Activated B cell treated with CpG ODN at 0.5 μM for 24 hours (primary cell): Measurements from ENCODE around the gene LY6G6F. TPM values are rescaled to one million over a fixed set of nuclear protein-coding genes. Genes with fewer than 3 reads are reported as not detected.

Experiments
- ATAC-seq: fragments of 200-7000 bp; cut with Tn5 transposase; one replicate; pipeline ENCODE4 v1.10.0; 2021; ENCODE audit warnings: low read depth, mild to moderate bottlenecking, moderate library complexity
- CTCF ChIA-PET: fragments of 350-600 bp; sonication (Branson Sonifier 250); formaldehyde crosslinking; loops from one replicate; lab custom pipeline; 2021; ENCODE audit warnings: antibody characterized with exemption; lab: Charles Lee
- POLR2A ChIA-PET: fragments of 350-600 bp; sonication (Branson Sonifier 250); formaldehyde crosslinking; loops from one replicate; lab custom pipeline; 2021; ENCODE audit warnings: antibody characterized with exemption; lab: Charles Lee
- DNase-seq: peaks from one replicate; pipeline ENCODE4 v3.0.0; 2022
- H3K27ac Mint-ChIP-seq: one replicate; pipeline ENCODE4 v1.8.0; 2020; ENCODE audit warnings: mixed read lengths
- H3K27me3 Mint-ChIP-seq: one replicate; pipeline ENCODE4 v1.8.0; 2021; ENCODE audit warnings: mixed read lengths
- H3K36me3 Mint-ChIP-seq: one replicate; pipeline ENCODE4 v1.8.0; 2021; ENCODE audit warnings: low read depth, mixed read lengths
- H3K4me1 Mint-ChIP-seq: one replicate; pipeline ENCODE4 v1.8.0; 2021; ENCODE audit warnings: mixed read lengths
- H3K4me3 Mint-ChIP-seq: one replicate; pipeline ENCODE4 v1.8.0; 2020; ENCODE audit warnings: mild to moderate bottlenecking, mixed read lengths
- H3K9me3 Mint-ChIP-seq: one replicate; pipeline ENCODE4 v1.8.0; 2020; ENCODE audit warnings: mixed read lengths
- intact Hi-C: fragments of 100-400 bp; cut with micrococcal nuclease; formaldehyde crosslinking; loops from one replicate; pipeline ENCODE4 v1.15.1; 2024
- total RNA-seq: library from RNA; stranded (reverse); gene quantifications from 2 replicates; pipeline ENCODE4 v1.2.3, GENCODE V29; 2022
- TF ChIP-seq, protein P1 (sequence below): fragments of 200-600 bp; IDR thresholded peaks from one replicate; pipeline ENCODE4 v1.8.0; 2022; ENCODE audit warnings: antibody characterized with exemption, mild to moderate bottlenecking

LY6G6F gene
- total RNA-seq, 1 donor from 2014 or later: not detected

GRCh38 chr6:31663126-31663960, 43.3 kb upstream of the LY6G6F start:
- CTCF ChIA-PET: interaction anchor here (0.9 to 2.2 kb wide), 3 partner anchors 11 to 169 kb away, joined by 3 to 7 read pairs (median 5); partner anchors contain the start of gene BAG6
- Mint-ChIP-seq H3K9me3 (no peaks in the 10 kb centered on the region), H3K27me3 (no peaks in the 10 kb centered on the region), H3K4me3 (peak overlapping the region; percentile 96), H3K27ac (peak overlapping the region; percentile 95), H3K4me1 (peaks cover 80% of the 10 kb centered on the region), H3K36me3 (peaks cover 64% of the 10 kb centered on the region)
- ATAC-seq (no peak), DNase-seq (no peak)
- POLR2A ChIA-PET: interaction anchor here (0.6 to 6.2 kb wide), 16 partner anchors 10 to 1655 kb away, joined by 3 to 188 read pairs (median 5); partner anchors contain the start of genes ABHD16A, APOM, BAG6 and DDX39B
- TF ChIP-seq, protein P1, sequence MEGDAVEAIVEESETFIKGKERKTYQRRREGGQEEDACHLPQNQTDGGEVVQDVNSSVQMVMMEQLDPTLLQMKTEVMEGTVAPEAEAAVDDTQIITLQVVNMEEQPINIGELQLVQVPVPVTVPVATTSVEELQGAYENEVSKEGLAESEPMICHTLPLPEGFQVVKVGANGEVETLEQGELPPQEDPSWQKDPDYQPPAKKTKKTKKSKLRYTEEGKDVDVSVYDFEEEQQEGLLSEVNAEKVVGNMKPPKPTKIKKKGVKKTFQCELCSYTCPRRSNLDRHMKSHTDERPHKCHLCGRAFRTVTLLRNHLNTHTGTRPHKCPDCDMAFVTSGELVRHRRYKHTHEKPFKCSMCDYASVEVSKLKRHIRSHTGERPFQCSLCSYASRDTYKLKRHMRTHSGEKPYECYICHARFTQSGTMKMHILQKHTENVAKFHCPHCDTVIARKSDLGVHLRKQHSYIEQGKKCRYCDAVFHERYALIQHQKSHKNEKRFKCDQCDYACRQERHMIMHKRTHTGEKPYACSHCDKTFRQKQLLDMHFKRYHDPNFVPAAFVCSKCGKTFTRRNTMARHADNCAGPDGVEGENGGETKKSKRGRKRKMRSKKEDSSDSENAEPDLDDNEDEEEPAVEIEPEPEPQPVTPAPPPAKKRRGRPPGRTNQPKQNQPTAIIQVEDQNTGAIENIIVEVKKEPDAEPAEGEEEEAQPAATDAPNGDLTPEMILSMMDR: no peak
- intact Hi-C loops: loop anchor here (10.0 kb wide), 1 partner anchor 511 kb away; the partner anchor contains the start of genes AGPAT1 and RNF5

DNA sequence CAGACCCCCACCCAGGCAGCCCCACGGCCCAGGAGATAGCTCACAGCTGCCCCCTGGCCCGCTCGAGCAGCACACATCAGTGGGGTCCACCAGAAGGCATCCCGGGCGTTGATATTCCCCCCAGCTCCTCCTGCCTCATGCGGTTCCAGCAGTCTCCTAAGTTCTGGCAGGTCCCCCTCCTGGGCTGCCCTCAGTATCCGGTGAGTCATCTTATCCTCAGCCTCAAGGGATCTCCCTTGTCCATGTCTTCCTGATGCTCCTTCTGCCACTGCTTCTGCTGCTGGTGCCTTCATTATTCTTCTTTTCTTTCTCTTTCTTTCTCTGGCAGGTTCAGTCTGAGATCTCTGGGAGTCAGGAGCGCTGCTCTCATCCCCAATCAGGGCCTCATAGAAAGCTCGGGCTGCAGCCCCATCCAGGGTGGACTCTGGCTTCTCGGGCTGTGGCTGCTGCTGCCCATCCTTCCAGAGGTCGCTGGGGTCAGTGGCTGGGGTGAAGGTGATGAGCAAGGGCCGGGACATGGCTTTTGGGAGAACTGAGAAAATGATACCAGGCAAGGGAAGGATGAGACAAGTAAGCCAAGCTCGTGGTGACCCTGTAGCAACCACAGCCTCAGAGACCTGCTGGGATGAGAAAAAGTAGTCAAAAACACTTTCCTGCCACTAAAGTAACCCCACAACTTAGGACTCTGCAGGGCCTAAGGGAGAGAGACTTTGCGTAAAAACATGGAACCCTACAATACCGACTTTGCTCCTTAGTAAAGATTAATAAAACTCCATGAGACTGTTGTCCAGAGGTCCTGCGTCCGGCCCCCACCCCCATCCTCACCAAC, 42.5 kb upstream of the LY6G6F start:
- peak overlapping the region; percentile 96 for H3K4me3 Mint-ChIP-seq
- peaks cover 70% of the 10 kb centered on the region for H3K36me3 Mint-ChIP-seq
- no peak for DNase-seq
- H3K27me3 Mint-ChIP-seq: no peaks in the 10 kb centered on the region
- ATAC-seq: no peak
- ChIA-PET POLR2A (interaction anchor here (0.6 to 6.2 kb wide), 31 partner anchors 11 to 528 kb away, joined by 3 to 188 read pairs (median 4); partner anchors contain the start of genes ABHD16A, APOM, BAG6 and DDX39B), CTCF (interaction anchor here (0.9 to 1.4 kb wide), 4 partner anchors 12 to 170 kb away, joined by 3 to 5 read pairs (median 4); partner anchors contain the start of gene BAG6)
- intact Hi-C loops: loop anchor here (10.0 kb wide), 1 partner anchor 511 kb away; the partner anchor contains the start of genes AGPAT1 and RNF5
- H3K4me1 Mint-ChIP-seq: peaks cover 75% of the 10 kb centered on the region
- H3K27ac Mint-ChIP-seq: peak overlapping the region; percentile 95
- TF ChIP-seq, protein P1: no peak
- H3K9me3 Mint-ChIP-seq: no peaks in the 10 kb centered on the region

GRCh38 chr6:31664790-31665500, 41.7 kb upstream of the LY6G6F start, which contains the start of gene GPANK1:
TSS of gene GPANK1 (minus strand) at chr6:31664997. CDS start at chr6:31664478, 519 bp downstream.
- H3K27me3 Mint-ChIP-seq: no peaks in the 10 kb centered on the region
- ATAC-seq: peak; percentile 21
- H3K27ac Mint-ChIP-seq: peak within 1 kb of the TSS; percentile 95
- DNase-seq: peak; percentile 66
- peaks cover 67% of the 10 kb centered on the region for H3K4me1 Mint-ChIP-seq
- intact Hi-C loops: loop anchor here (1.0 to 10.0 kb wide), 12 partner anchors 13 to 510 kb away; partner anchors contain the start of genes ABHD16A, AGPAT1, ATF6B and BAG6
- H3K36me3 Mint-ChIP-seq: peaks cover 76% of the 10 kb centered on the region
- H3K9me3 Mint-ChIP-seq: no peaks in the 10 kb centered on the region
- ChIA-PET POLR2A (interaction anchor here (0.6 to 6.2 kb wide), 35 partner anchors 12 to 1643 kb away, joined by 3 to 188 read pairs (median 5); partner anchors contain the start of genes ABHD16A, APOM, BAG6 and DDX39B), CTCF (interaction anchor here (1.0 to 1.4 kb wide), 3 partner anchors 12 to 114 kb away, joined by 3 to 5 read pairs (median 4); partner anchors contain the start of gene BAG6)
- TF ChIP-seq, protein P1: no peak
- H3K4me3 Mint-ChIP-seq: peak within 1 kb of the TSS; percentile 96

GRCh38 chr6:31665501-31666336, 40.9 kb upstream of the LY6G6F start, which contains the start of gene CSNK2B:
TSS of gene CSNK2B (plus strand) at chr6:31666080. CDS start at chr6:31666832, 752 bp downstream.
- Mint-ChIP-seq H3K36me3 (peaks cover 82% of the 10 kb centered on the region), H3K27me3 (no peaks in the 10 kb centered on the region), H3K4me3 (peak within 1 kb of the TSS; percentile 96), H3K27ac (peak within 1 kb of the TSS; percentile 95), H3K4me1 (peaks cover 61% of the 10 kb centered on the region), H3K9me3 (no peaks in the 10 kb centered on the region)
- POLR2A ChIA-PET: interaction anchor here (0.6 to 6.2 kb wide), 26 partner anchors 12 to 1644 kb away, joined by 3 to 188 read pairs (median 5); partner anchors contain the start of genes ABHD16A, APOM, BAG6 and DDX39B
- intact Hi-C loops: loop anchor here (1.0 to 10.0 kb wide), 13 partner anchors 13 to 509 kb away; partner anchors contain the start of genes ABHD16A, AGPAT1, ATF6B and BAG6
- ATAC-seq (peak; percentile 86), DNase-seq (peak; percentile 91)
- TF ChIP-seq, protein P1: no peak
- CTCF ChIA-PET: interaction anchor here (1.0 kb wide), 1 partner anchor 85 kb away, joined by 3 read pairs; no protein-coding TSS in a partner anchor
